Measurements from ENCODE around the gene EBLN1.
"Not testable (repeated sequence)": the region's sequence is repeated elsewhere in the genome, so short reads cannot be mapped to it uniquely, and the experiment has no call there.

The EBLN1 gene

GRCh38 chr10:22228943-22229801, 11.4 kb upstream of the EBLN1 start:
- Histone ChIP-seq H3K36me3 (ENCODE audit: control insufficient read depth, insufficient read depth, low read length) (no peaks in the 10 kb centered on the region), H3K9me3 (ENCODE audit: control insufficient read depth, low read length) (no peaks in the 10 kb centered on the region), H3K27ac (ENCODE audit: insufficient read depth, low read length, poor library complexity, severe bottlenecking) (peak overlapping the region; percentile 70), H3K4me3 (ENCODE audit: insufficient read depth, low read depth, low read length, poor library complexity, severe bottlenecking) (peak overlapping the region; percentile 86), H3K27me3 (replicated peaks; ENCODE audit: control insufficient read depth, insufficient read depth, low read length, poor library complexity, severe bottlenecking) (no peaks in the 10 kb centered on the region), H3K4me1 (ENCODE audit: control insufficient read depth, insufficient read depth, low read length, poor library complexity, severe bottlenecking) (no peaks in the 10 kb centered on the region)
- DNase-seq: peak; percentile 75 to 78 (median 77)

- H3K36me3 ChIP-seq (ENCODE audit: control insufficient read depth, insufficient read depth, low read length): no peaks in the 10 kb centered on the region
- H3K4me1 ChIP-seq (ENCODE audit: control insufficient read depth, insufficient read depth, low read length, poor library complexity, severe bottlenecking): no peaks in the 10 kb centered on the region
- peak overlapping the region; percentile 70 for H3K27ac ChIP-seq (ENCODE audit: insufficient read depth, low read length, poor library complexity, severe bottlenecking)
- peak overlapping the region; percentile 86 for H3K4me3 ChIP-seq (ENCODE audit: insufficient read depth, low read depth, low read length, poor library complexity, severe bottlenecking)
- no peaks in the 10 kb centered on the region for H3K9me3 ChIP-seq (ENCODE audit: control insufficient read depth, low read length)
- H3K27me3 ChIP-seq (replicated peaks; ENCODE audit: control insufficient read depth, insufficient read depth, low read length, poor library complexity, severe bottlenecking): no peaks in the 10 kb centered on the region
- no peak for DNase-seq
These were observed 10.5 kb upstream of the EBLN1 start for GRCh38 chr10:22228167-22228938.

- Histone ChIP-seq H3K9me3 (ENCODE audit: control insufficient read depth, low read length) (no peaks in the 10 kb centered on the region), H3K36me3 (ENCODE audit: control insufficient read depth, insufficient read depth, low read length) (no peaks in the 10 kb centered on the region), H3K27me3 (replicated peaks; ENCODE audit: control insufficient read depth, insufficient read depth, low read length, poor library complexity, severe bottlenecking) (no peaks in the 10 kb centered on the region), H3K4me3 (ENCODE audit: insufficient read depth, low read depth, low read length, poor library complexity, severe bottlenecking) (no peak overlapping the region), H3K27ac (ENCODE audit: insufficient read depth, low read length, poor library complexity, severe bottlenecking) (no peak overlapping the region), H3K4me1 (ENCODE audit: control insufficient read depth, insufficient read depth, low read length, poor library complexity, severe bottlenecking) (no peaks in the 10 kb centered on the region)
- DNase-seq: no peak
These were observed 8.8 kb upstream of the EBLN1 start for GRCh38 chr10:22226599-22226998.

- no peaks in the 10 kb centered on the region for H3K36me3 ChIP-seq (ENCODE audit: control insufficient read depth, insufficient read depth, low read length)
- no peaks in the 10 kb centered on the region for H3K4me1 ChIP-seq (ENCODE audit: control insufficient read depth, insufficient read depth, low read length, poor library complexity, severe bottlenecking)
- no peak for DNase-seq
- H3K4me3 ChIP-seq (ENCODE audit: insufficient read depth, low read depth, low read length, poor library complexity, severe bottlenecking): no peak overlapping the region
- H3K9me3 ChIP-seq (ENCODE audit: control insufficient read depth, low read length): no peaks in the 10 kb centered on the region
- H3K27me3 ChIP-seq (replicated peaks; ENCODE audit: control insufficient read depth, insufficient read depth, low read length, poor library complexity, severe bottlenecking): no peaks in the 10 kb centered on the region
- no peak overlapping the region for H3K27ac ChIP-seq (ENCODE audit: insufficient read depth, low read length, poor library complexity, severe bottlenecking)
These were observed 4.7 kb upstream of the EBLN1 start for GRCh38 chr10:22222236-22223190.

- Histone ChIP-seq H3K27ac (ENCODE audit: insufficient read depth, low read length, poor library complexity, severe bottlenecking) (no peak overlapping the region), H3K27me3 (replicated peaks; ENCODE audit: control insufficient read depth, insufficient read depth, low read length, poor library complexity, severe bottlenecking) (peaks cover 3% of the 10 kb centered on the region), H3K36me3 (ENCODE audit: control insufficient read depth, insufficient read depth, low read length) (no peaks in the 10 kb centered on the region), H3K4me3 (ENCODE audit: insufficient read depth, low read depth, low read length, poor library complexity, severe bottlenecking) (no peak overlapping the region), H3K4me1 (ENCODE audit: control insufficient read depth, insufficient read depth, low read length, poor library complexity, severe bottlenecking) (no peaks in the 10 kb centered on the region), H3K9me3 (ENCODE audit: control insufficient read depth, low read length) (no peaks in the 10 kb centered on the region)
- DNase-seq: no peak
These were observed 1.5 kb upstream of the EBLN1 start for GRCh38 chr10:22219308-22219707.

GRCh38 chr10:22218448-22218847, 633 bp upstream of the EBLN1 start:
- Histone ChIP-seq H3K27me3 (replicated peaks; ENCODE audit: control insufficient read depth, insufficient read depth, low read length, poor library complexity, severe bottlenecking) (peaks cover 3% of the 10 kb centered on the region), H3K36me3 (ENCODE audit: control insufficient read depth, insufficient read depth, low read length) (no peaks in the 10 kb centered on the region), H3K4me3 (ENCODE audit: insufficient read depth, low read depth, low read length, poor library complexity, severe bottlenecking) (no peak overlapping the region), H3K4me1 (ENCODE audit: control insufficient read depth, insufficient read depth, low read length, poor library complexity, severe bottlenecking) (no peaks in the 10 kb centered on the region), H3K9me3 (ENCODE audit: control insufficient read depth, low read length) (no peaks in the 10 kb centered on the region), H3K27ac (ENCODE audit: insufficient read depth, low read length, poor library complexity, severe bottlenecking) (no peak overlapping the region)
- DNase-seq: no peak

GRCh38 chr10:22217084-22217483, 731 bp downstream of the EBLN1 start:
- not testable (repeated sequence) for H3K27me3 ChIP-seq (replicated peaks; ENCODE audit: control insufficient read depth, insufficient read depth, low read length, poor library complexity, severe bottlenecking); DNase-seq; H3K9me3 ChIP-seq (ENCODE audit: control insufficient read depth, low read length); H3K4me1 ChIP-seq (ENCODE audit: control insufficient read depth, insufficient read depth, low read length, poor library complexity, severe bottlenecking); H3K27ac ChIP-seq (ENCODE audit: insufficient read depth, low read length, poor library complexity, severe bottlenecking); H3K4me3 ChIP-seq (ENCODE audit: insufficient read depth, low read depth, low read length, poor library complexity, severe bottlenecking); H3K36me3 ChIP-seq (ENCODE audit: control insufficient read depth, insufficient read depth, low read length)

GRCh38 chr10:22210267-22210666, 7.5 kb downstream of the EBLN1 start:
- DNase-seq: no peak
- Histone ChIP-seq H3K27me3 (replicated peaks; ENCODE audit: control insufficient read depth, insufficient read depth, low read length, poor library complexity, severe bottlenecking) (peaks cover 3% of the 10 kb centered on the region), H3K4me3 (ENCODE audit: insufficient read depth, low read depth, low read length, poor library complexity, severe bottlenecking) (no peak overlapping the region), H3K9me3 (ENCODE audit: control insufficient read depth, low read length) (no peaks in the 10 kb centered on the region), H3K4me1 (ENCODE audit: control insufficient read depth, insufficient read depth, low read length, poor library complexity, severe bottlenecking) (no peaks in the 10 kb centered on the region), H3K36me3 (ENCODE audit: control insufficient read depth, insufficient read depth, low read length) (no peaks in the 10 kb centered on the region), H3K27ac (ENCODE audit: insufficient read depth, low read length, poor library complexity, severe bottlenecking) (no peak overlapping the region)

GRCh38 chr10:22193945-22194344, 23.9 kb downstream of the EBLN1 start:
- no peaks in the 10 kb centered on the region for H3K9me3 ChIP-seq (ENCODE audit: control insufficient read depth, low read length)
- no peaks in the 10 kb centered on the region for H3K27me3 ChIP-seq (replicated peaks; ENCODE audit: control insufficient read depth, insufficient read depth, low read length, poor library complexity, severe bottlenecking)
- DNase-seq: no peak
- no peaks in the 10 kb centered on the region for H3K36me3 ChIP-seq (ENCODE audit: control insufficient read depth, insufficient read depth, low read length)
- H3K4me3 ChIP-seq (ENCODE audit: insufficient read depth, low read depth, low read length, poor library complexity, severe bottlenecking): no peak overlapping the region
- H3K27ac ChIP-seq (ENCODE audit: insufficient read depth, low read length, poor library complexity, severe bottlenecking): no peak overlapping the region
- H3K4me1 ChIP-seq (ENCODE audit: control insufficient read depth, insufficient read depth, low read length, poor library complexity, severe bottlenecking): no peaks in the 10 kb centered on the region

All from effector memory CD4-positive, alpha-beta T cell (primary cell).